ENCODE data around the gene NOC3L. TPM values are rescaled to one million over a fixed set of nuclear protein-coding genes. Genes with fewer than 3 reads are reported as not detected.
"Not testable (repeated sequence)": the region's sequence is repeated elsewhere in the genome, so short reads cannot be mapped to it uniquely, and the experiment has no call there.

The NOC3L gene
- polyA plus RNA-seq, 1 of the 3 experiments (the other 2 are of a cell fraction) = 9.0 TPM

GRCh38 chr10:94351089-94351488 lies 11.7 kb downstream of the NOC3L start:
- Histone ChIP-seq H3K36me3 (replicated peaks in 1 of 2; ENCODE audit: control insufficient read depth in 1 of 2, insufficient read depth in 2 of 2, low read length in 1 of 2) (peaks cover 78 to 81% of the 10 kb centered on the region in 2 experiments), H3K4me2 (no peak overlapping the region), H3K9me3 (no peaks in the 10 kb centered on the region), H3K4me1 (ENCODE audit: control insufficient read depth in 1 of 2, insufficient read depth in 2 of 2, low read depth in 1 of 2, low read length in 1 of 2) (no peaks in the 10 kb centered on the region; a peak in 1 of 4 replicates), H3K27me3 (ENCODE audit: insufficient read depth) (no peaks in the 10 kb centered on the region), H3K9ac (no peak overlapping the region), H3K9me2 (no peaks in the 10 kb centered on the region), H3K4me3 (ENCODE audit: low read depth in 2 of 2, low read length in 1 of 2) (no peak overlapping the region), H4K20me1 (ENCODE audit: insufficient read depth) (no peaks in the 10 kb centered on the region), H3F3A (replicated peaks; ENCODE audit: insufficient read depth) (peaks cover 7% of the 10 kb centered on the region), H3K27ac (ENCODE audit: low read depth in 2 of 2, low read length in 1 of 2) (no peak overlapping the region), H3K79me2 (ENCODE audit: insufficient read depth) (no peaks in the 10 kb centered on the region), H2AFZ (ENCODE audit: low read depth) (no peak overlapping the region)
- no peak for TF ChIP-seq RCOR1 (IDR thresholded peaks at IDR 0.05; ENCODE audit: low read length)
- no peak for TF ChIP-seq ELF1 (IDR thresholded peaks at IDR 0.05)
- no peak for TF ChIP-seq NRF1 (IDR thresholded peaks at IDR 0.05; ENCODE audit: low read depth, low read length)
- no peak for TF ChIP-seq RAD21 (IDR thresholded peaks at IDR 0.05; ENCODE audit: low read length)
- TF ChIP-seq, protein P1, sequence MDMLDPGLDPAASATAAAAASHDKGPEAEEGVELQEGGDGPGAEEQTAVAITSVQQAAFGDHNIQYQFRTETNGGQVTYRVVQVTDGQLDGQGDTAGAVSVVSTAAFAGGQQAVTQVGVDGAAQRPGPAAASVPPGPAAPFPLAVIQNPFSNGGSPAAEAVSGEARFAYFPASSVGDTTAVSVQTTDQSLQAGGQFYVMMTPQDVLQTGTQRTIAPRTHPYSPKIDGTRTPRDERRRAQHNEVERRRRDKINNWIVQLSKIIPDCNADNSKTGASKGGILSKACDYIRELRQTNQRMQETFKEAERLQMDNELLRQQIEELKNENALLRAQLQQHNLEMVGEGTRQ (IDR thresholded peaks at IDR 0.05; ENCODE audit: borderline replicate concordance, low read depth, low read length) = no peak
- no peak for TF ChIP-seq NFIC (IDR thresholded peaks at IDR 0.05; ENCODE audit: borderline replicate concordance)
- DNase-seq = no peak
- CTCF ChIA-PET = interaction anchor here (1.0 to 1.4 kb wide), 3 partner anchors 11 to 434 kb away, joined by 3 to 4 read pairs (median 4); no protein-coding TSS in a partner anchor
- POLR2A ChIA-PET = interaction anchor here (0.5 kb wide), 1 partner anchor 19 kb away, joined by 3 read pairs; no protein-coding TSS in a partner anchor

GRCh38 chr10:94350500-94350899 lies 12.2 kb downstream of the NOC3L start:
- H3K79me2 ChIP-seq (ENCODE audit: insufficient read depth); H3F3A ChIP-seq (replicated peaks; ENCODE audit: insufficient read depth); H3K9me2 ChIP-seq; DNase-seq; H3K4me3 ChIP-seq (ENCODE audit: low read depth in 2 of 2, low read length in 1 of 2); H3K4me1 ChIP-seq (ENCODE audit: control insufficient read depth in 1 of 2, insufficient read depth in 2 of 2, low read depth in 1 of 2, low read length in 1 of 2); H3K4me2 ChIP-seq; H4K20me1 ChIP-seq (ENCODE audit: insufficient read depth); H3K27me3 ChIP-seq (ENCODE audit: insufficient read depth); H3K9ac ChIP-seq; H3K9me3 ChIP-seq; H2AFZ ChIP-seq (ENCODE audit: low read depth); H3K27ac ChIP-seq (ENCODE audit: low read depth in 2 of 2, low read length in 1 of 2): not testable (repeated sequence)
- ChIA-PET CTCF (interaction anchor here (1.0 to 3.4 kb wide), 5 partner anchors 10 to 434 kb away, joined by 3 to 12 read pairs (median 4); no protein-coding TSS in a partner anchor), POLR2A (interaction anchor here (0.5 kb wide), 1 partner anchor 18 kb away, joined by 3 read pairs; no protein-coding TSS in a partner anchor)
- WGBS (ENCODE audit: low lambda C conversion rate) = 75% methylated on average over 4 of the region's 4 CpGs
- H3K36me3 ChIP-seq (replicated peaks in 1 of 2; ENCODE audit: control insufficient read depth in 1 of 2, insufficient read depth in 2 of 2, low read length in 1 of 2) = peaks cover 82 to 83% of the 10 kb centered on the region in 2 experiments

DNA sequence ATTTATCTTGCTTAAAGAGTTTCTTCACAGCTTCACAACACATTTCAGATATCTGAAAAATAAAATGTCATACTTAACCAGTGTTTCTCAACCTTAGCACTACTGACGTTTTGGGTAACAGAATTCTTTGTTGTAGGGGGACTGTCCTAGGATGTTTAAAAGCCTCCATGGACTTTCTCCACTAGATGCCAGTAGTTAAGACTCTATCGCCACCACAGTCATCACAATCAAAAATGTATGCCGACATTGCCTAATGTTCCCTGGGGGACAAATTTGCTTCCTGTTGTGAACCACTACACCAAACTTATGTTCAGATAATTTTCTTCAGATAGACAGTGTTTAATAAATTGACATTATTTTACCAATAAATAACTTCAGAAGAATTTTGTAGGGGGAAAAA lies 13.4 kb downstream of the NOC3L start:
- no peak overlapping the region for H3K9ac ChIP-seq
- H3K4me3 ChIP-seq (ENCODE audit: low read depth in 2 of 2, low read length in 1 of 2) = no peak overlapping the region
- no peaks in the 10 kb centered on the region for H4K20me1 ChIP-seq (ENCODE audit: insufficient read depth)
- H3K9me3 ChIP-seq = no peaks in the 10 kb centered on the region
- H3K4me2 ChIP-seq = no peak overlapping the region
- 84% methylated on average over 3 of the region's 3 CpGs for WGBS (ENCODE audit: low lambda C conversion rate)
- no peak for DNase-seq
- no peaks in the 10 kb centered on the region for H3K27me3 ChIP-seq (ENCODE audit: insufficient read depth)
- H3K36me3 ChIP-seq (replicated peaks in 1 of 2; ENCODE audit: control insufficient read depth in 1 of 2, insufficient read depth in 2 of 2, low read length in 1 of 2) = peaks cover 82 to 88% of the 10 kb centered on the region in 2 experiments
- CTCF ChIA-PET = interaction anchor here (0.6 to 3.4 kb wide), 5 partner anchors 9 to 1725 kb away, joined by 3 to 12 read pairs (median 3); no protein-coding TSS in a partner anchor
- H3K27ac ChIP-seq (ENCODE audit: low read depth in 2 of 2, low read length in 1 of 2) = no peak overlapping the region
- no peaks in the 10 kb centered on the region for H3K9me2 ChIP-seq
- H3K79me2 ChIP-seq (ENCODE audit: insufficient read depth) = no peaks in the 10 kb centered on the region
- H2AFZ ChIP-seq (ENCODE audit: low read depth) = no peak overlapping the region
- POLR2A ChIA-PET = no interaction called here
- H3K4me1 ChIP-seq (ENCODE audit: control insufficient read depth in 1 of 2, insufficient read depth in 2 of 2, low read depth in 1 of 2, low read length in 1 of 2) = no peaks in the 10 kb centered on the region; a peak in 1 of 4 replicates
- peaks cover 3% of the 10 kb centered on the region for H3F3A ChIP-seq (replicated peaks; ENCODE audit: insufficient read depth)
- TF ChIP-seq, protein P2, sequence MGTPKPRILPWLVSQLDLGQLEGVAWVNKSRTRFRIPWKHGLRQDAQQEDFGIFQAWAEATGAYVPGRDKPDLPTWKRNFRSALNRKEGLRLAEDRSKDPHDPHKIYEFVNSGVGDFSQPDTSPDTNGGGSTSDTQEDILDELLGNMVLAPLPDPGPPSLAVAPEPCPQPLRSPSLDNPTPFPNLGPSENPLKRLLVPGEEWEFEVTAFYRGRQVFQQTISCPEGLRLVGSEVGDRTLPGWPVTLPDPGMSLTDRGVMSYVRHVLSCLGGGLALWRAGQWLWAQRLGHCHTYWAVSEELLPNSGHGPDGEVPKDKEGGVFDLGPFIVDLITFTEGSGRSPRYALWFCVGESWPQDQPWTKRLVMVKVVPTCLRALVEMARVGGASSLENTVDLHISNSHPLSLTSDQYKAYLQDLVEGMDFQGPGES (IDR thresholded peaks at IDR 0.05; ENCODE audit: low read depth, low read length) = no peak
- TF ChIP-seq TEAD4 (IDR thresholded peaks at IDR 0.05; ENCODE audit: borderline replicate concordance, insufficient read depth) (no peak), MAX (IDR thresholded peaks at IDR 0.05; ENCODE audit: low read depth) (no peak), NFIC (IDR thresholded peaks at IDR 0.05; ENCODE audit: borderline replicate concordance) (no peak), PBX3 (IDR thresholded peaks at IDR 0.05) (no peak), EP300 (IDR thresholded peaks at IDR 0.05; ENCODE audit: borderline replicate concordance in 1 of 2, low read depth in 1 of 2, low read length in 1 of 2) (no peak), RAD21 (IDR thresholded peaks at IDR 0.05; ENCODE audit: low read length) (no peak), YY1 (IDR thresholded peaks at IDR 0.05; ENCODE audit: low read depth) (no peak), EZH2phosphoT487 (IDR thresholded peaks at IDR 0.05; ENCODE audit: borderline replicate concordance, low read depth) (no peak)
- TF ChIP-seq, protein P3, sequence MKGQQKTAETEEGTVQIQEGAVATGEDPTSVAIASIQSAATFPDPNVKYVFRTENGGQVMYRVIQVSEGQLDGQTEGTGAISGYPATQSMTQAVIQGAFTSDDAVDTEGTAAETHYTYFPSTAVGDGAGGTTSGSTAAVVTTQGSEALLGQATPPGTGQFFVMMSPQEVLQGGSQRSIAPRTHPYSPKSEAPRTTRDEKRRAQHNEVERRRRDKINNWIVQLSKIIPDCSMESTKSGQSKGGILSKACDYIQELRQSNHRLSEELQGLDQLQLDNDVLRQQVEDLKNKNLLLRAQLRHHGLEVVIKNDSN (IDR thresholded peaks at IDR 0.05; ENCODE audit: borderline replicate concordance, low read depth) = no peak
- TF ChIP-seq, protein P4, sequence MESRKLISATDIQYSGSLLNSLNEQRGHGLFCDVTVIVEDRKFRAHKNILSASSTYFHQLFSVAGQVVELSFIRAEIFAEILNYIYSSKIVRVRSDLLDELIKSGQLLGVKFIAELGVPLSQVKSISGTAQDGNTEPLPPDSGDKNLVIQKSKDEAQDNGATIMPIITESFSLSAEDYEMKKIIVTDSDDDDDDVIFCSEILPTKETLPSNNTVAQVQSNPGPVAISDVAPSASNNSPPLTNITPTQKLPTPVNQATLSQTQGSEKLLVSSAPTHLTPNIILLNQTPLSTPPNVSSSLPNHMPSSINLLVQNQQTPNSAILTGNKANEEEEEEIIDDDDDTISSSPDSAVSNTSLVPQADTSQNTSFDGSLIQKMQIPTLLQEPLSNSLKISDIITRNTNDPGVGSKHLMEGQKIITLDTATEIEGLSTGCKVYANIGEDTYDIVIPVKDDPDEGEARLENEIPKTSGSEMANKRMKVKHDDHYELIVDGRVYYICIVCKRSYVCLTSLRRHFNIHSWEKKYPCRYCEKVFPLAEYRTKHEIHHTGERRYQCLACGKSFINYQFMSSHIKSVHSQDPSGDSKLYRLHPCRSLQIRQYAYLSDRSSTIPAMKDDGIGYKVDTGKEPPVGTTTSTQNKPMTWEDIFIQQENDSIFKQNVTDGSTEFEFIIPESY (IDR thresholded peaks at IDR 0.05; ENCODE audit: borderline replicate concordance, low read depth) = no peak

Measured in SK-N-SH (cell line).